CD14-positive monocyte (primary cell): Measurements from ENCODE around the gene BDH1. TPM values are rescaled to one million over a fixed set of nuclear protein-coding genes. Genes with fewer than 3 reads are reported as not detected.
"Not testable (repeated sequence)": the region's sequence is repeated elsewhere in the genome, so short reads cannot be mapped to it uniquely, and the experiment has no call there.

Experiments used
- DNase-seq, 3 donors: peaks; one replicate each; pipeline ENCODE4 v3.0.0-alpha.2; 2011 to 2022
- H2AFZ ChIP-seq: 2 replicates; pipeline ENCODE4 v1.6.0; 2012; ENCODE audit warnings: mild to moderate bottlenecking, low read depth, low read length, inconsistent platforms; ENCODE audit not compliant: insufficient read depth, poor library complexity, severe bottlenecking
- H3K27ac ChIP-seq, 2 donors: 1 replicate in 1 of 2; 2 replicates in 1 of 2; pipeline ENCODE4 v1.5.1; 2012 to 2013; ENCODE audit warnings: low read length in 2 of 2, control low read depth in 1 of 2, inconsistent platforms in 1 of 2, low read depth in 1 of 2, mild to moderate bottlenecking in 1 of 2
- H3K27me3 ChIP-seq, 2 donors: one replicate each; pipeline versions ENCODE4 v1.6.0 to v1.6.1; 2011 to 2013; ENCODE audit warnings: low read length in 2 of 2; ENCODE audit not compliant: control insufficient read depth in 2 of 2, insufficient read depth in 2 of 2
- H3K36me3 ChIP-seq, 2 donors: replicated peaks in 1 of 2; 1 replicate in 1 of 2; 2 replicates in 1 of 2; pipeline versions ENCODE4 v1.5.1 to v1.6.1; 2012 to 2013; ENCODE audit warnings: low read length in 2 of 2, control low read depth in 1 of 2, inconsistent platforms in 1 of 2, mild to moderate bottlenecking in 1 of 2; ENCODE audit not compliant: insufficient read depth in 2 of 2, control insufficient read depth in 1 of 2
- H3K4me1 ChIP-seq, 2 donors: 1 replicate in 1 of 2; 2 replicates in 1 of 2; pipeline versions ENCODE4 v1.5.1 to v1.6.1; 2012 to 2013; ENCODE audit warnings: low read length in 2 of 2, control low read depth in 1 of 2, inconsistent platforms in 1 of 2, mild to moderate bottlenecking in 1 of 2, moderate library complexity in 1 of 2; ENCODE audit not compliant: insufficient read depth in 2 of 2, control insufficient read depth in 1 of 2
- H3K4me2 ChIP-seq: replicated peaks from 2 replicates; pipeline ENCODE3; 2012; ENCODE audit warnings: low read length, moderate library complexity, mild to moderate bottlenecking; ENCODE audit not compliant: poor library complexity, severe bottlenecking; ENCODE audit errors: extremely low read depth
- H3K4me3 ChIP-seq, 3 experiments: fragments of 200-600 bp in 1 of 3; sonication (generic) in 1 of 3; replicated peaks in 1 of 3; 1 replicate in 2 of 3; 2 replicates in 1 of 3; pipeline ENCODE4 v1.5.1; 2011 to 2013; ENCODE audit warnings: low read length in 3 of 3, mild to moderate bottlenecking in 3 of 3, control low read depth in 2 of 3, low read depth in 2 of 3, inconsistent platforms in 1 of 3, moderate library complexity in 1 of 3
- H3K79me2 ChIP-seq: 2 replicates; pipeline ENCODE4 v1.6.0; 2012; ENCODE audit warnings: mild to moderate bottlenecking, control low read depth, inconsistent platforms, low read length, moderate library complexity; ENCODE audit not compliant: insufficient read depth
- H3K9ac ChIP-seq: 2 replicates; pipeline ENCODE4 v1.6.0; 2017; ENCODE audit warnings: low read length, mild to moderate bottlenecking; ENCODE audit not compliant: insufficient read depth, poor library complexity, severe bottlenecking
- H3K9me3 ChIP-seq, 2 donors: replicated peaks in 1 of 2; 1 replicate in 1 of 2; 2 replicates in 1 of 2; pipeline versions ENCODE4 v1.5.1 to v1.6.1; 2012 to 2013; ENCODE audit warnings: low read length in 2 of 2, control low read depth in 1 of 2; ENCODE audit not compliant: control insufficient read depth in 1 of 2, insufficient read depth in 1 of 2
- H4K20me1 ChIP-seq: 2 replicates; pipeline ENCODE4 v1.6.0; 2012; ENCODE audit warnings: mild to moderate bottlenecking, low read length, control low read depth, moderate library complexity; ENCODE audit not compliant: insufficient read depth
- H3K27ac Mint-ChIP-seq, 7 donors: one replicate each; pipeline ENCODE4 v1.8.0; 2020; ENCODE audit warnings: mild to moderate bottlenecking in 7 of 7, mixed read lengths in 7 of 7, moderate library complexity in 6 of 7, inconsistent platforms in 2 of 7
- H3K27me3 Mint-ChIP-seq, 3 donors: one replicate each; pipeline ENCODE4 v1.8.0; 2021 to 2022; ENCODE audit warnings: low read depth in 3 of 3, mild to moderate bottlenecking in 3 of 3, mixed read lengths in 3 of 3, moderate library complexity in 3 of 3, inconsistent platforms in 1 of 3
- H3K36me3 Mint-ChIP-seq, 2 donors: one replicate each; pipeline ENCODE4 v1.8.0; 2020; ENCODE audit warnings: mixed read lengths in 2 of 2, inconsistent platforms in 1 of 2, mild to moderate bottlenecking in 1 of 2
- H3K4me1 Mint-ChIP-seq: one replicate; pipeline ENCODE4 v1.8.0; 2020; ENCODE audit warnings: mild to moderate bottlenecking, mixed read lengths
- H3K4me3 Mint-ChIP-seq, 2 donors: one replicate each; pipeline ENCODE4 v1.8.0; 2020; ENCODE audit warnings: mild to moderate bottlenecking in 2 of 2, mixed read lengths in 2 of 2, moderate library complexity in 1 of 2
- H3K9me3 Mint-ChIP-seq, 7 donors: one replicate each; pipeline ENCODE4 v1.8.0; 2020 to 2022; ENCODE audit warnings: mixed read lengths in 7 of 7, mild to moderate bottlenecking in 6 of 7, moderate library complexity in 6 of 7, inconsistent platforms in 2 of 7
- WGBS: methylation state at CpG from one replicate; pipeline ENCODE4 v1.1.5; 2013; ENCODE audit warnings: missing lambda C conversion rate; ENCODE audit not compliant: insufficient coverage; 5-methylcytosine and 5-hydroxymethylcytosine counted together
- intact Hi-C, 2 donors: fragments of 100-400 bp; cut with micrococcal nuclease; formaldehyde crosslinking; loops; one replicate each; pipeline versions ENCODE4 v1.15.0 to v1.15.1; 2023
- polyA plus RNA-seq, 3 donors: library from polyadenylated mRNA; depleted of rRNA in 1 of 3; unstranded in 2 of 3; stranded (reverse) in 1 of 3; fragments of 300-500 nt in 2 of 3; fragments of >200 nt in 1 of 3; fragmentation: Illumina TruSeq in 2 of 3; gene quantifications; 1 replicate in 2 of 3; 2 replicates in 1 of 3; pipeline ENCODE4 v1.2.3, GENCODE V29; 2012 to 2021
- TF ChIP-seq, protein P1 (sequence below): fragments of 200-600 bp; IDR thresholded peaks from one replicate; pipeline ENCODE4 v1.8.0; 2022; ENCODE audit warnings: antibody characterized with exemption, mild to moderate bottlenecking

The BDH1 gene
- polyA plus RNA-seq, 3 donors = 2.8 to 5.3 (median 5.2) TPM

DNA sequence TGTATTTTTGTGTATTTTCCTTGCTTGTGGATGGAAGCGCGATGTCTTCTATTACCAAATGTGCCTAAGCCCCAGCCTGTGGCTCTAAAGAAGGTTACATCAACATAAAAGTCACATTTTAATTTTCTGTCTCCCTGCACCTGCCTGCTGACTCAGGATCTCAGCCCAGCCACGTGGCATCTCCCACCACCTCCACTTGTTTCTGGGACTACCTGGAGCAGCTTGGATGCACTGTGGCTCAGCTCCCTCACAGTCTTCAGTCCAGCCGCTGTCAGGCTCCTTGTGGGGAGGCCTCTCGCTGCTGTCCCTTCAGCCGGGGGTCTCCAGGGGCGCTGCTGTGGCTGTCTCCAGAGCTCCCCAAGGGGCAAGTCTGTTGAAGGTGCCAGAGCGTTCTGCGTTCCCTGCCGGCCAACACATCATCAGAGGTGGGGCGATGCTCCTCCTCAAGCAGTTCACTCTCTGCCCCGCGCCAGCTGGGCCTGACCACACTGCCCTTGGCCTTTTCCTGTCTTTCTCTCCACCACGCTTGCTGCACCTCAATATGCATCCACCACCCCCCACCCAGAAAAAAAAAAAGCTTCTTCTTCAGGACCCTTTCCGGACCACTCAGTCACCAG lies 47.7 kb upstream of the BDH1 start:
- Histone ChIP-seq H3K4me2 (no peak overlapping the region), H3K36me3 (peaks cover 19 to 29% of the 10 kb centered on the region in 2 donors), H3K27ac (no peak overlapping the region), H3K4me1 (no peaks in the 10 kb centered on the region), H4K20me1 (peaks cover 6% of the 10 kb centered on the region), H3K9ac (no peak overlapping the region), H2AFZ (no peak overlapping the region), H3K27me3 (no peaks in the 10 kb centered on the region), H3K4me3 (no peak overlapping the region), H3K79me2 (no peaks in the 10 kb centered on the region), H3K9me3 (no peaks in the 10 kb centered on the region)
- no peaks in the 10 kb centered on the region for H3K4me1 Mint-ChIP-seq
- intact Hi-C loops = no loop called here
- H3K9me3 Mint-ChIP-seq = peaks cover 0 to 5% (median 0%) of the 10 kb centered on the region in 7 donors
- peak overlapping the region in 2 of 7 donors; percentile 51 to 57 for H3K27ac Mint-ChIP-seq
- peaks cover 36 to 44% of the 10 kb centered on the region in 2 donors for H3K36me3 Mint-ChIP-seq
- TF ChIP-seq, protein P1, sequence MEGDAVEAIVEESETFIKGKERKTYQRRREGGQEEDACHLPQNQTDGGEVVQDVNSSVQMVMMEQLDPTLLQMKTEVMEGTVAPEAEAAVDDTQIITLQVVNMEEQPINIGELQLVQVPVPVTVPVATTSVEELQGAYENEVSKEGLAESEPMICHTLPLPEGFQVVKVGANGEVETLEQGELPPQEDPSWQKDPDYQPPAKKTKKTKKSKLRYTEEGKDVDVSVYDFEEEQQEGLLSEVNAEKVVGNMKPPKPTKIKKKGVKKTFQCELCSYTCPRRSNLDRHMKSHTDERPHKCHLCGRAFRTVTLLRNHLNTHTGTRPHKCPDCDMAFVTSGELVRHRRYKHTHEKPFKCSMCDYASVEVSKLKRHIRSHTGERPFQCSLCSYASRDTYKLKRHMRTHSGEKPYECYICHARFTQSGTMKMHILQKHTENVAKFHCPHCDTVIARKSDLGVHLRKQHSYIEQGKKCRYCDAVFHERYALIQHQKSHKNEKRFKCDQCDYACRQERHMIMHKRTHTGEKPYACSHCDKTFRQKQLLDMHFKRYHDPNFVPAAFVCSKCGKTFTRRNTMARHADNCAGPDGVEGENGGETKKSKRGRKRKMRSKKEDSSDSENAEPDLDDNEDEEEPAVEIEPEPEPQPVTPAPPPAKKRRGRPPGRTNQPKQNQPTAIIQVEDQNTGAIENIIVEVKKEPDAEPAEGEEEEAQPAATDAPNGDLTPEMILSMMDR = no peak
- no peak for DNase-seq
- no peak overlapping the region for H3K4me3 Mint-ChIP-seq
- WGBS = 95% methylated on average over 13 of the region's 15 CpGs
- peaks cover 0 to 2% (median 1%) of the 10 kb centered on the region in 3 donors for H3K27me3 Mint-ChIP-seq

DNA sequence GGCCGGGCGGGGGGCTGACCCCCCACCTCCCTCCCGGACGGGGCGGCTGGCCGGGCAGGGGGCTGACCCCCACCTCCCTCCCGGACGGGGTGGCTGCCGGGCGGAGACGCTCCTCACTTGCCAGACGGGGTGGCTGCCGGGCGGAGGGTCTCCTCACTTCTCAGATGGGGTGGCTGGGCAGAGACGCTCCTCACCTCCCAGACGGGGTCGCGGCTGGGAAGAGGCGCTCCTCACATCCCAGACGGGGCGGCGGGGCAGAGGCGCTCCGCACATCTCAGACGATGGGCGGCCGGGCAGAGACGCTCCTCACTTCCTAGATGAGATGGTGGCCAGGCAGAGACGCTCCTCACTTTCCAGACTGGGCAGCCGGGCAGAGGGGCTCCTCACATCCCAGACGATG lies 46.6 kb upstream of the BDH1 start:
- H3K9ac ChIP-seq, H3K27ac Mint-ChIP-seq, H3K9me3 Mint-ChIP-seq, intact Hi-C loops, H3K27me3 ChIP-seq, H3K9me3 ChIP-seq, DNase-seq, H3K27me3 Mint-ChIP-seq, H3K4me2 ChIP-seq, H3K4me1 ChIP-seq, H3K4me3 Mint-ChIP-seq, H3K27ac ChIP-seq, H2AFZ ChIP-seq, H4K20me1 ChIP-seq, H3K4me1 Mint-ChIP-seq, H3K4me3 ChIP-seq, H3K79me2 ChIP-seq: not testable (repeated sequence)
- WGBS = 91% methylated on average over 18 of the region's 31 CpGs
- peaks cover 26 to 33% of the 10 kb centered on the region in 2 donors for H3K36me3 Mint-ChIP-seq
- peaks cover 8 to 18% of the 10 kb centered on the region in 2 donors for H3K36me3 ChIP-seq

DNA sequence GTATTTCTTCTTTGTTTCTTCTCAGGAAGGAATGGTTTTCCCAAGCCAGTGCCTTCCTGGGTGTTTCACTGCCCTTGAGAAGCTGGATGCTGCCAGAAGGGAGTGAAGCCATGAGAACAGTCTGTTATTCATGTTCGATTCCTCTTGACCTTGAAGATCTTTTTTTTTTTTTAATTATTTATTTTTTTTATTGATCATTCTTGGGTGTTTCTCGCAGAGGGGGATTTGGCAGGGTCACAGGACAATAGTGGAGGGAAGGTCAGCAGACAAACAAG lies 45.7 kb upstream of the BDH1 start:
- H3K9me3 Mint-ChIP-seq, H3K4me1 Mint-ChIP-seq, H3K4me3 ChIP-seq, H3K9me3 ChIP-seq, H3K27me3 ChIP-seq, H3K4me3 Mint-ChIP-seq, H4K20me1 ChIP-seq, H3K4me2 ChIP-seq, H3K27ac Mint-ChIP-seq, H3K79me2 ChIP-seq, H3K27me3 Mint-ChIP-seq, H3K27ac ChIP-seq, DNase-seq, H3K4me1 ChIP-seq, H2AFZ ChIP-seq, H3K36me3 ChIP-seq, intact Hi-C loops, H3K9ac ChIP-seq: not testable (repeated sequence)
- no CpG with 5 or more reads among the region's 2 CpGs for WGBS
- H3K36me3 Mint-ChIP-seq = peaks cover 18 to 24% of the 10 kb centered on the region in 2 donors
